NK-92 treated with Interleukin-12 subunit alpha and Interleukin-12 subunit beta, amount 100 ng/mL, for 24 hours (cell line): ENCODE measurements around the gene CERT1.
"Not testable (repeated sequence)": the region's sequence is repeated elsewhere in the genome, so short reads cannot be mapped to it uniquely, and the experiment has no call there.

Source experiments
- DNase-seq: peaks from one replicate; lab custom pipeline; 2025; lab: John Stamatoyannopoulos, UW

Gene CERT1, protein sequence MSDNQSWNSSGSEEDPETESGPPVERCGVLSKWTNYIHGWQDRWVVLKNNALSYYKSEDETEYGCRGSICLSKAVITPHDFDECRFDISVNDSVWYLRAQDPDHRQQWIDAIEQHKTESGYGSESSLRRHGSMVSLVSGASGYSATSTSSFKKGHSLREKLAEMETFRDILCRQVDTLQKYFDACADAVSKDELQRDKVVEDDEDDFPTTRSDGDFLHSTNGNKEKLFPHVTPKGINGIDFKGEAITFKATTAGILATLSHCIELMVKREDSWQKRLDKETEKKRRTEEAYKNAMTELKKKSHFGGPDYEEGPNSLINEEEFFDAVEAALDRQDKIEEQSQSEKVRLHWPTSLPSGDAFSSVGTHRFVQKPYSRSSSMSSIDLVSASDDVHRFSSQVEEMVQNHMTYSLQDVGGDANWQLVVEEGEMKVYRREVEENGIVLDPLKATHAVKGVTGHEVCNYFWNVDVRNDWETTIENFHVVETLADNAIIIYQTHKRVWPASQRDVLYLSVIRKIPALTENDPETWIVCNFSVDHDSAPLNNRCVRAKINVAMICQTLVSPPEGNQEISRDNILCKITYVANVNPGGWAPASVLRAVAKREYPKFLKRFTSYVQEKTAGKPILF

DNA sequence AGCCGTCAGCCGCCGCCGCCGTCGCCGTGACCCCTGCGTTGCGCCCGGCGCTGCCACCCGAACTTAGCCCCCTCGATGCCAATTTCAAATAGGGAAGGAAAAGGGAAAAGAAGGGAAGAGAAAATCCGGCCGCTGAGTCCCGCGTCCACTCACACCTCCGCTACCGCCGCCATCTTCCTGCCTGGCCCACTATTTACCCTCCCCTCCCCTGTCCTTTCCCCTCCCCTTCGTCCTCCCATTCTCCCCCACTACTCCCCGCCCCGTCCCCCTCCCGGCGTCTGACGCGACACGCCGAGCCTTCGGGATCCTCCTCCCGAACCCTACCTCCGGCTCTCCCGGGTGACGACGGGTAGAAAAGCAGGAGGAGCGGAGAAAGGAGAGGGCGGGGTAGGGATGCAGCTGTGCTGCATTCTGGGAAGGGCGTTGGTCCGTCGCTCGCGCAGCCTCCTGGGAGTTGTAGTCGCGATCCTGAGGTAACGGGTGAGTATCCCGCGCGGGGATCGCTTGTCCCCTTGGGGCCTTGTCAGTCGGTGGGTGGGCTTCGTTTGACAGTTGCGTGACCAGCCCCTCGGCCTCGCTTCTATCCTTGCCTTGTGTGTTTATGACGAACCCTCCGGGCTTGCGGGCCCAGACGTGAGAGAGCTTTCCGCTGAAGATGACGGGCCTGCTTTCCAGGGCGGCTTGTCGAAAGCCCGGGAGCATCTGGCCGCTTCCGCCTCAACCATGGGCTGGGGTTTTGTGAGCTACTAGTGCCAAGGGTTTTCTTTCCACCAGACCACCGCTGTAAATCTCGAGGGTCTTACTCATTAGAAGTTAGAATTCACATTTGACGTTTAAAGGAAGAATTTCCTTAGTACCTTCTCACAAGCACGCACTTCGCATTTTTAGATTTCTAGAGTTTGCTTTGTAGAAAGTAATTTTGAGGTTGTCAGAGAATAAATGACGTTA is at the start of gene CERT1, which contains the start of gene POLK:
TSS of gene CERT1 (minus strand) at position 195 of the 948 bp plus-strand sequence. CDS start 422 bp downstream, outside the sequence.
TSS of gene POLK (plus strand) at position 457 of the 948 bp plus-strand sequence.
- DNase-seq, result peak; percentile 96

DNA sequence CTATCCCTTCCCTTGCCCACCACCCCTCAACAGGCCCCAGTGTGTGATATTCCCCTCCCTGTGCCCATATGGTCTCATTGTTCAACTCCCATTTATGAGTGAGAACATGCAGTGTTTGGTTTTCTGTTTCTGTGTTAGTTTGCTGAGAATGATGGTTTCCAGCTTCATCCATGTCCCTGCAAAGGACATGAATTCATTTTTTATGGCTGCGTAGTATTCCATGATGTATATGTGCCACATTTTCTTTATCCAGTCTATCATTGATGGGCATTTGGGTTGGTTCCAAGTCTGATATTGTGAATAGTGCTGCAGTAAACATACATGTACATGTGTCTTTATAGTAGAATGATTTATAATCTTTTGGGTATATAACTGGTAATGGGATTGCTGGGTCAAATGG is 49.2 kb upstream of the CERT1 start:
- DNase-seq, result not testable (repeated sequence)

DNA sequence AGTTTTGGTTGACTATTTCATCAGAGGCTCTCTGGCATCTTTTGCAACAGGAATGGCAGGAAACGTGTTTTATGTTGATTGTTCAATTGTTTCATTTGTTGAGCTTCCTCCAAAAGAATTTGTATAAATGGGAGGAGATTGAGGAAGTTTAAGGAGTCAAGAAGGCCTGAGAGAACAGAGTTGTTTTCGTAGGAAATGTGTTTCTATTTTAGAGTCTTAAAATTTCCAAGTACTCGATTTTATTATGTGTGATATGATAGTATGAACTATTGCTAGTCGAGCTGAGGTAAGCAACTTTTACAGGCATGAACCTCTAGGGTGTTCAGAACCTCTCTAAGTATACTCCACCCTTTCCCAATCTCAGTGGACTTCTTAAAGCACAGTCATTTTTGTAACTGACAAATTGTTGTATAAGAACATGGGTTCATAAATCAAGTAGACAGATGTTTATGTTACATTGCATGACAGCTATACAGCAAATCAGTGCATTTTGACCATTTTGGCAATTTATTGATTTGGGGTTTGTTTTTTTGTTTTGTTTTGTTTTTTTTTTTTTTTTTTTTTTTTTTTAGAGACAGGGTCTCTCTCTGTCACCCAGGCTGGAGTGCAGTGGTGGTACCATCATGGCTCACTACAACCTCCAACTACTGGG is 47.7 kb upstream of the CERT1 start:
- DNase-seq, result no peak

DNA sequence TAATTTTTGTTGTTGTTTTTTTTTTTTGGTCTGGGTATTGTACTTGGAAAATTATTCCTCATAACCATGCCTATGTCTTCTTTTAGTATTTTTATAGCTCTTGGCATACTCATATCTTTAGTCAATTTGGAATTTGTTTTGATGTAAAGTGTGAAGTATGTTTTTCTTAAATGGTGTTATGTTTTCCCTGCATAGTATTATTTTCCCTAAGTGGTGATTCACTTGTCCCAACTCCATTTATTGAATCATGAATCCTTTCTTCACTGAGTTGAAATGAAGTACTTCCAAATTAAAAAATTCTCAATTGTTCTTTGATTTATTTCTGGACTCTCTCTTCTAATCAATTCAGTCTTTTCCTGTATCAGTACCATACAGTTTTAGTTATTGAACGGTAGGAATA is 46.8 kb upstream of the CERT1 start:
- no peak for DNase-seq

DNA sequence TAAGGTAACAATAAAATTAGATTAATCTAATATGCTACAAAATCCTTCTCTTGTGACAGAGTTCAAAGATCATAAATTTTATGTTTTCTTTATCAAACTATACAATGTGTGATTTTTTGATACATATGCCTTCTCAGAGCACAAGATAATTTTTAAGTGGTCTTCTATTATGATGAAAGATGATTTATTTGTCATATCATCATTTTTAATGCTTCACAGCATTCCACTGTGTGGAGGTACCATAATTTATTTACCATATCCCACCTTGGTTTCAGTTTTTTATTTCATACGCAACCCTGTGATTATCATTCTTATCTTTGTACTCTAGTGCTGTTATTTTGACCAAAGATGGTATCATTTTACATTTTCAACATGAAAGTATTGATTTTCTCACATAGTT is 41.9 kb upstream of the CERT1 start:
- no peak for DNase-seq

DNA sequence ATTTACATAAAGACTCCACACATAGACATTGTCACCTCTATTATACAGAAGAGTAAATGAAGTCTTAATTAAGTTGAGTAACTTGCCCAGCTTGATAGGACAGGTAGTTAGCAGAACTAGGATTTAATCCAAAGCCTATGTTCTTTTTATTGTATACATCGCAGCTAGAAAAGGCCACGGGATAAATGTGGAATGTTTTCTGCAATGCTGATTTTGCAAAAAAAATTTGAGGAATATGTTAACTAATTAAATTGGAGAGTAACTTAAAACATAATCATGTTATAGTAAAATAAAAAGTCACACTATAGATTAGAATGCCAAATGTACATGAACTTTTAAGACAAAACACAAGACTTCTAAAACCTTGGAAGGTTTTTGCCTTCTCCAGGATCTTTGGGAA is 41.3 kb upstream of the CERT1 start:
- no peak for DNase-seq

DNA sequence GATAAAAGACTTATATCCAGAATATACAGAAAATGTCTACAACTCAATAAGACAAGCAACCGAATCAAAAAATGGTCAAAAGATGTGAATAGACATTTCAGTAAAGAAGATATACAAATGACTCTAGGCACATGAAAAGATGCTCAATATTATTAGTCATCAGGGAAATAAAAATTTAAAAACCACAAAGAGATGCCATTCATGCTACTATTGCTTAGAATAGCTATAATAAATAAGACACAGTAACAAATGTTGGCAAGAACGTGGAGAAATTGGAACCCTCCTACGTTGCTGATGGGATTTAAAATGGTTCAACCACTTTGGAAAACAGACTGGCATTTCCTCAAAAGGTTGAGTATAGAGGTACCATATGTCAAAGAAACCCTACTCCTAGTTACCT is 40.0 kb upstream of the CERT1 start:
- DNase-seq, result no peak

DNA sequence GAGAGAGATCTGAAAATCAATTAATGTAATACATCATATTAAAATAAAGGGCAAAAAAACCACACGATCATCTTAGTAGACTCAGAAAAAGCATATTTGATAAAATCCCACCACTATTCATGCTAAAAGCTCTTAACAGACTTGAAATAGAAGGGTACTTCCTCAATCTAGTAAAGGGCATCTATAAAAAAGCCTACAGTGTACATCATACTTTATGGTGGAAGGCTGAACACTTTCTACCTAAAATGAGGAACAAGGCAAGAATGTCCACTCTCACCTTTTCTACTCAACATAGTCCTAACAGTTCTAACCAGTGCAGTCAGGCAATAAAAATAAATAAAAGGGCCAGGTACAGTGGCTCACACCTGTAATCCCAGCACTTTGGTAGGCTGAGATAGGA is 39.2 kb upstream of the CERT1 start:
- DNase-seq, result no peak

DNA sequence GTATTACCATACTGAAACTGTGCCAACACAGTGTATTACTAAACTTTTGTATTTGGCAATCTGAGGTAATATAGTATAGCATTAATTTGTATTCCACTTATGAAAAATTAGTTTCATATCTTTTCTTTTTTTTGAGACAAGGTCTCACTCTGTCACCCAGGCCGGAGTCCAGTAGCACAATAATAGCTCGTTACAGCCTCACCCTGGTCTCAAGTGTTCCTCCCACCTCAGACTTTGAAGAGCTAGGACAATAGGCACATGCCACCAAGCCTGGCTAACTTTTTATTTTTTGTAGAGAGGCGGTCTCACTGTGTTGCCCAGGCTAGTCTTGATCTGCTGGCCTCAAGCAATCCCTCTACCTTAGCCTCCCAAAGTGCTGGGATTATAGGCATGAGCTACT is 36.4 kb upstream of the CERT1 start:
- no peak for DNase-seq

DNA sequence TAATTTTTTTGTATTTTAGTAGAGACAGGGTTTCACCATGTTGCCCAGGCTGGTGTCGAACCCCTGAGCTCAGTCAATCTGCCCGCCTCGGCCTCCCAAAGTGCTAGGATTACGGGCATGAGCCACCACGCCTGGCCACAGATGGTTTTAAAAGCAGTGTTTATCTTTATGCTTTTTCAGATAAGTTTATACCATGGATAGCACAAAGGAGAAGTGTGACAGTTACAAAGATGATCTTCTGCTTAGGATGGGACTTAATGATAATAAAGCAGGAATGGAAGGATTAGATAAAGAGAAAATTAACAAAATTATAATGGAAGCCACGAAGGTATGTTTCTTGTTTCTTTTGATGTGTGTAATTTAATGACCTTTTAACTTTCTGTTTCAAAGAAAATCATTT is 35.4 kb upstream of the CERT1 start:
- no peak for DNase-seq

DNA sequence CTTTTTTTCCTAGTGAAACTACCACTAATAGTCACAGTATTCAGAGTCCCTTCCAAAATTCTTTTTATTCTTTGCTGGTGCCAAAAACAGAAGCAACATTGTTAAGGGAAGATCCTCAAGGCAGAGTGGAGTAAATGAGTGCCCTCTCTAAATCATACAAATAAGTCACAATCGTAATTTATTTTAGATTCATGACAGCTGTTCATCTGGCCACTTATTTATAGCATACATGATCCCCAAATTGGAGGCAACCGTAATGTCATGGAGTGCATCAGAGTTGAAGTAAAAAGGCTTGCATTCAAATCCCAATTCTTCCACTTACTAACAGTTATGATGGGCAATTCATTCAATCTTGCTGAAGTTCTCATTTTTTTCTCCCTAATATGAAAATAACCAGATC is 33.7 kb upstream of the CERT1 start:
- DNase-seq, result no peak

DNA sequence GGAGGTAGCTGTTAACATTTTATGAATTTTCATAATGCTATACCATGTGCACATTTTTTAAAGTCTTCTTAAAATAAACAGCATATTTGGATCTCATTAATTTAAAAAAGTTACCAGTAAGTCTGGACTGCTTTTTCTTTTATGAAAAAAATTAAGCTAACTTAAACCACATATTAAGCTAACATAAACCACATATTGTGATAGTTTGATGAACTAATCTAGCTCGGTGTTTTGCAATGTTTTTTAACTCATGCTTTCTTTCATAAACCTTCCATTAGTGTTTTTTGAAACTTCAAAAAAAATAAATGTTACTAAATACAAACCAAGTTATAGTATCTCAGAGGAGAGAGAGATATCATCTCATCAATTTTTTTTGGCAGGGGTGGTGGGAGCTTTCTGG is 26.8 kb upstream of the CERT1 start:
- no peak for DNase-seq

DNA sequence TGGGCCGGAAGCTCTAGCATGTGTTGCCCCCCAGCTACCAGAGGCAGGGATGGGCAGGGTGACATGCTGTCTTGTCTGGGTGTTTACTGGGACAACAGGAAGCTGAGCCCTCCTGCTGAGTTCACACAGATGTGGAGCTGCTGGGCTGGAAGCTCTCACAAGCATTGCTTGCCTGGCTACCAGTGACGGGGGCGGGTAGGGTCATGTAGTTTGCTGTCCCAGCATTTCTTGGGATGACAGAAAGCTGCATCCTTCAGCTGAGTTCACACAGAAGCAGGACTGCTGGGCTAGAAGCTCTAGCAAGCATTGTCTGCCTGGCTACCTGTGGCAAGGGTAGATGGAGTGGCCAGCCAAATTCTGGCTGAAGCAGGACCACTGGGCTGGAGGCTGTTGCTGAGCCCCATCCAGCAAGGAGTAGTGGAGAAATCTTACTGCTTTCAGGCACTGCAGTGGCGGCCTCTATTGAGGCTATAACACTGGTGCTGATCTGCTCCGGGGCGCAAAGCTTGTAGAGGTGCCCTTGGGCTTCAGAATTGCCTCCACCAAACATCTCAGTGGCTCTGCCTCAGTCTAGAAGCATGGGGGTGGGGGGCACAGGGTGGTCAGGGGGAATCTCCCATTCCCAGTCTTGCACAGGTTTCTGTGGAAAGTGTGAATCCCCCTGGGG is 25.4 kb upstream of the CERT1 start:
- DNase-seq, result no peak

DNA sequence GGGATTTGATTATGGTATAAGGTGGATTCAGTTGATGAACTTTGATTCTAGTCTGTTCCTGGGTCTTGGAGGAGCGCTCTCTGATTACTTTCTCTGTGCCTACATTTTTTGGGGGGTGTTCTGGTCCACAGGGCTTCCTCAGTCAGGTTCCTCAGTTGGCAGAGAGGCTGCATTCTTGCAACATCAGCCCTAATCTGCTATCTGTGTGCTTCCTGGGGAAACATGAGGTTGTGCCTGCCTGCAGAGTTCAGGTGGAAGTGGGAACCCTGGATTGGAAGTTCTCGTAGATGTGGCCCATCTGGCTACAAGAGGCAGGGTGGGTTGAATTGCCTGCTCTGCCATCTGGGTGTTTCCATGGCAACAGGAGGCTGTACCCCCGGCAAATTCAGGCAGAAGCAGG is 24.7 kb upstream of the CERT1 start:
- DNase-seq, result no peak

DNA sequence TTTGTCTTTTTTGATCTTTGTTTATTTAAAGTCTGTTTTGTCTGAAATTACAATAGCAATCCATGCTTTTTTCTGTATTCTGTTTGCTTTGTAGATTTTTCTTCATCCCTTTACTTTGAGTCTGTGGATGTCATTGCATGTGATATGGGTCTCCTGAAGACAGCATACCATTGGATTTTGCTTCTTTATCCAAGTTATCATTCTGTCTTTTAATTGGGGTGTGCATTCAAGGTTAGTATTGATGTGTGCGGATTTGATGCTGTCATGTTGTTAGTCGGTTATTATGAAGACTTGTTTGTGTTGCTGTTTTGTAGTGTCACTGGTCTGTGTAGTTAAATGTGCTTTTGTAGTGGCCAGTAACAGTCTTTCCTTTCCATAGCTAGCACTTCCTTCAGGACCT is 23.3 kb upstream of the CERT1 start:
- DNase-seq, result no peak

DNA sequence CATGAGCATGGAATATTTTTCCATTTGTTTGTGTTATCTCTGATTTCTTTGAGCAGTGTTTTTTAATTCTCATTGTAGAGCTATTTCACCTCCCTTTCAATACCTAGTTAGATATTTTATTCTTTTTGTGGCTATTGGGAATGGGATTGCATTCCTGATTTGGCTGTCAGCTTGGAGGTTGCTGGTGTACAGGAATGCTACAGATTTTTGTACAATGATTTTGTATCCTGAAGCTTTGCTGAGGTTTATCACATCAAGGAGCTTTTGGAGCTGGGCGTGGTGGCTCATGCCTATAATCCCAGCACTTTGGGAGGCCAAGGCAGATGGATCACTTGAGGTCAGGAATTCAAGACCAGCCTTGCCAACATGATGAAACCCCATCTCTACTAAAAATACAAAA is 22.3 kb upstream of the CERT1 start:
- not testable (repeated sequence) for DNase-seq

DNA sequence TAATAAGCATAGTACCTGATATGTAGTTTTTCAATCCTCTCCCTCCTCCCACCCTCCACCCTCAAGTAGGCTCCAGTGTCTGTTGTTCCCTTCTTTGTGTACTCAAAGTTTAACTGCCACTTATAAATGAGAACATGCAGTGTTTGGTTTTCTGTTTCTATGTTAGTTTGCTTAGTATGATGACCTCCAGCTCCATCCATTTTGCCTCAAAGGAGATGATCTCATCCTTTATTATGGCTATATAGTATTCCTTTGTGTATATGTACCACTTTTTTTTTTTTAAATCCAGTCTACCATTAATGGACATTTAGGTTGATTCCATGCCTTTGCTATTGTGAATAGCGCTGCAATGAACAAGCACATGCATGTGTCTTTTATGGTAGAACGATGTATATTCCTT is 20.8 kb upstream of the CERT1 start:
- no peak for DNase-seq

DNA sequence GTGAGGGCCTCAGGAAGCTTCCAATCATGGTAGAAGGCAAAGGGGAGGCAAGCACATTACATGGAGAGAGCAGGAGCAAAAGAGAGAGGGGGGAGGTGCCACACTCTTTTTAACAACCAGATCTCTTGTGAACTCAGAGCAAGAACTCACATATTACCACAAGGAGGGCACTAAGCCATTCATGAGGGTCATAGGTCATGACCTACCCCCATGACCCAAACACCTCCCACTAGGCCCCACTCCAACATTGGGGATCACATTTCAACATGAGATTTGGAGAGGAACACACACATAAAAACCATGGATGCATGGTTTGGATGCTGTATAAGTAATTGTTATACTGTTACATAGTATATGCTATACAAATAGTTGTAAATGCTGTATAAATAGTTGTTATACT is 17.8 kb upstream of the CERT1 start:
- no peak for DNase-seq

DNA sequence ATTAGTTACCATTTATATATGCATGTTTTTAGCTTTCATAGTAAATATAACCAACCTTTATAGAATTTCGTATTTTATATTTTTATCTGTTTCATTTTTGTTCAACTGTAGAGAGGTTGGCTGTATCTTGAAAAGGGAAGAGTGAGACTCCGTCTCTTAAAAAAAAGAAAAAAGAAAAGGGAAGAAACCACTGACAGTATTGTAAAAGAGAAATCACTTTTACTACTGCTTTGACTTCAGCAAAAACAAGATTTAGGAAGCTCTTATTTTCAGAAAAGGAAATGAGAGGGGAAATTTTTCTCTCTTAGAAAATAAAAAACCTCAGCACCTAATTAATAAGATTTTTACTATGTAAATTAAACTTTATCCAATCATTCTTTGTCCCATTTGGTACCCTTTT is 14.6 kb upstream of the CERT1 start:
- no peak for DNase-seq

DNA sequence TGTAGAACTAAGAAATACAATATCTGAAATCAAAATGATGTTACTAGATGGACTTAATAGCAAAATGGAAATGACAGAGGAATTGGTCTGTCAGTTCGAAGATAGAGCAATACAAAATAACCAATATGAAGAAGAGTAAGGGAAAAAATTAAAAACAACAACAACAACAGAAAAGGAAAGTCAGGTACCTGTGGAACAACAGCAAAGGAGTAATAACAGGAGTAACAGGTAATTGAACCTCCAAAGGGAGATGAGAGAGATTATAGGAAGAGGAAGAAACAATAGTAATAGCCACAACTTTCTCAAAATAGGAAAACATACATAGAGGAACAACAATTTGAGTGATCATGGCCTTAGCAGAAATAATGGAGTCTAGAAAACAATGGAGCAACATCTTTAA is 13.9 kb upstream of the CERT1 start:
- DNase-seq, result no peak

DNA sequence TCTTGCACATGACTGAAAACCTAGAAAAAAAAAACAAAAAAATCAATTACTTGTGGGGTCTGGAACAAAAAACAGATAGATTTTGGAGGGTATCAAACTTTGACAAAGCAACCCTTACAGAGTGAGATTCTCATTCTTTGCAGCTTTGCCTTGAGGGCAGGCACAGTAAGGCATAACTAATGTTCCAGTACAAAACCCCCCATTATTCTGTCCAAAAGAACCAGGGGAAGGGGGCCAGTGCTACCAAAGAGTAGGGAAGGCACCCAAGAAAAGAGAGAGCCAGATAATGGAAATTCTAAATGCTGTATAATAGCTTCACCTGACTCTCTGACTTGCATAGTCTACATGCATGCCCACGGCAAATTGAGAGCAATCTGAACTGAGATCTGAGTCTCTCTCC is 13.2 kb upstream of the CERT1 start:
- no peak for DNase-seq

DNA sequence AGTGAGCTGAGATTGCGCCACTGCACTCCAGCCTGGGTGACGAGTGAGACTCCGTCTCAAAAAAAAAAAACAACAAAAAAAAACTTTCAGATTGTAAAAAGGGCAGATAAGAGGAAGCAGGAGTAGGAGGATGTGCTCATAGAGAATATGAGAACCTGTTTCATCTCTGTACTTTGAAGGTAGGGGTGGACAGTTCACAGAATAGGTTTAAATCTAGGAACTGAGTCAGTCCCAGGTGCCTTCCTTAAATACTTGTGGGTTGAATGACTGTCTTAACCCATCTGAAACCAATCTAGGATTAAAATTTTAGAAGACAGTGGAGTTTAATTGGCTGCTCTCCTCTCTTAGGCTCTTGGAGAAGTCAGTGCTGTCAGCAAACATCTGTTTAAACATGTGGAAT is 12.6 kb upstream of the CERT1 start:
- DNase-seq, result no peak
